Kidney (tissue), 14 donors: ENCODE measurements around the gene MRPL1. TPM values are rescaled to one million over a fixed set of nuclear protein-coding genes. Genes with fewer than 3 reads are reported as not detected.

ENCODE experiments used
- DNase-seq, 5 donors: peaks; one replicate each; pipeline ENCODE4 v3.0.0-alpha.2; 2013 to 2020
- FAIRE-seq: peaks from 2 replicates; lab custom pipeline; 2012; peaks lifted over from hg19 to GRCh38; lab: Jason Lieb, UNC
- H3K27ac ChIP-seq, 2 donors: one replicate each; pipeline ENCODE4 v1.7.0; 2013; ENCODE audit warnings: low read depth in 2 of 2, low read length in 2 of 2, inconsistent platforms in 1 of 2
- H3K27me3 ChIP-seq: one replicate; pipeline ENCODE4 v1.7.1; 2013; ENCODE audit warnings: low read length, inconsistent platforms; ENCODE audit not compliant: control insufficient read depth, insufficient read depth
- H3K36me3 ChIP-seq, 3 donors: one replicate each; pipeline versions ENCODE4 v1.7.0 to v1.7.1; 2013; ENCODE audit warnings: low read length in 3 of 3, control low read depth in 1 of 3, inconsistent platforms in 1 of 3; ENCODE audit not compliant: insufficient read depth in 3 of 3, control insufficient read depth in 2 of 3
- H3K4me1 ChIP-seq, 3 donors: one replicate each; pipeline versions ENCODE4 v1.7.0 to v1.7.1; 2013; ENCODE audit warnings: low read length in 3 of 3, inconsistent platforms in 1 of 3, low read depth in 1 of 3; ENCODE audit not compliant: control insufficient read depth in 2 of 3, insufficient read depth in 2 of 3
- H3K4me3 ChIP-seq, 3 donors: one replicate each; pipeline versions ENCODE4 v1.7.0 to v1.8.1; 2013; ENCODE audit warnings: low read length in 3 of 3, control low read depth in 1 of 3, inconsistent platforms in 1 of 3
- H3K9ac ChIP-seq, 3 donors: one replicate each; pipeline versions ENCODE4 v1.7.0 to v1.7.1; 2013; ENCODE audit warnings: low read length in 3 of 3, control low read depth in 1 of 3, inconsistent platforms in 1 of 3
- H3K9me3 ChIP-seq, 3 donors: one replicate each; pipeline versions ENCODE4 v1.7.0 to v1.7.1; 2013; ENCODE audit warnings: low read length in 3 of 3, control low read depth in 1 of 3, inconsistent platforms in 1 of 3; ENCODE audit not compliant: control insufficient read depth in 2 of 3, insufficient read depth in 1 of 3
- CTCF ChIP-seq: IDR thresholded peaks from 3 replicates; pipeline ENCODE4 v1.5.1; 2012; ENCODE audit warnings: mild to moderate bottlenecking, moderate library complexity, borderline replicate concordance; ENCODE audit not compliant: insufficient read depth; ENCODE audit errors: extremely low read depth
- intact Hi-C: fragments of 100-400 bp; cut with DNase I; formaldehyde crosslinking; loops from one replicate; pipeline ENCODE4 v1.11.1; 2022
- polyA plus RNA-seq: library from polyadenylated mRNA; stranded (reverse); fragments of 350-450 nt; fragmentation: Illumina TruSeq; extraction: RNeasy Lipid Tissue Mini Kit (QIAGEN cat#74804); gene quantifications from one replicate; pipeline ENCODE4 v1.2.3, GENCODE V29; 2014; ENCODE audit warnings: low read depth, low replicate concordance; ENCODE audit not compliant: insufficient read depth
- total RNA-seq: library from RNA; stranded (reverse); fragmentation: NEBNext Ultra II Directional; extraction: Animal tissue kit (Norgen Biotek cat#: 25700); gene quantifications from one replicate; pipeline ENCODE4 v1.2.1, GENCODE V29; 2021
- donor health status: control.
- donor health status: control.
- donor health status: control.
- donor health status: control.
- donor health status: control.
- donor health status: DM: yes; HTN: yes; CAD: no.
- donor health status: Normal renal cell carcinoma (clear cell type).

The MRPL1 gene
- total and polyA plus RNA-seq, 2 donors from 2014 or later = 29.8 to 61.0 TPM

DNA sequence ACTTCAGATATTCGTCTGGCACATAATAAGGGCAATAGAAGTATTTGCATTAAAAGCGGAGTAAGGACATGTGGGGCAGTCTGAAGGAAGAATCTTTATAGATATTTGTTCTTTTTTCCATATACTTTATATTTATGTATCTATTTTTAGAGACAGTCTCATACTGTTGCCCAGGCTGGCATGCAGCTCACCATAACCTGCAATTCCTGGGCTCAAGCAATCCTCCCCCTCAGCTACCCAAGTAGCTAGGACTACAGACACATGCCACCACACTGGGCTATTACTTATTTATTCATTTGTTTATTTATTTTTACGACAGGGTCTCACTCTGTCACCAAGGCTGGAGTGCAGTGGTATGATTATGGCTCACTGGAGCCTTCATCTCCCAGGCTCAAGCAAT, 16.7 kb upstream of the MRPL1 start:
- TF ChIP-seq CTCF = no peak
- intact Hi-C loops = no loop called here
- DNase-seq = no peak
- Histone ChIP-seq H3K36me3 (no peaks in the 10 kb centered on the region), H3K4me1 (no peaks in the 10 kb centered on the region), H3K9me3 (no peaks in the 10 kb centered on the region), H3K4me3 (no peak overlapping the region), H3K27me3 (no peaks in the 10 kb centered on the region), H3K27ac (no peak overlapping the region), H3K9ac (no peak overlapping the region)
- no peak for FAIRE-seq

DNA sequence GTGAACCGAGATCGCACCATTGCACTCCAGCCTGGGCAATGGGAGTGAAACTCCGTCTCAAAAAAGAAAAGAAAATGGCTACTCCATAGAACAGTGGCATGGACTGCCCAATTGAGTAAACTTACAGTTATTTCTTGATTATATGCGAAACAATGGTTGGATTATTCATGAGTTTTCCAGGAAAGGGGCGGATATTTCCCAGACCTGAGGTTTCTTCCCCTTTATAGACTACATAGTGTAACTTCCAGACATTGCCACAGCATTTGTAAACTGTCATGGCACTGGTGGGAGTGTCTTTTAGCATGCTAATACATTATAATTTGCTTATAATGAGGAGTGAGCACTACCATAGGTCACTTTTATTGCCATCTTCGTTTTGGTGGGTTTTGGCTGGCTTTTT, 14.1 kb upstream of the MRPL1 start:
- no peak for FAIRE-seq
- no peak overlapping the region for H3K9ac ChIP-seq
- H3K27me3 ChIP-seq = no peaks in the 10 kb centered on the region
- intact Hi-C loops = no loop called here
- H3K27ac ChIP-seq = no peak overlapping the region
- H3K4me3 ChIP-seq = no peak overlapping the region
- no peaks in the 10 kb centered on the region for H3K4me1 ChIP-seq
- H3K36me3 ChIP-seq = no peaks in the 10 kb centered on the region
- DNase-seq = no peak
- no peaks in the 10 kb centered on the region for H3K9me3 ChIP-seq
- no peak for TF ChIP-seq CTCF

GRCh38 chr4:77849278-77849965, 13.2 kb upstream of the MRPL1 start:
- Histone ChIP-seq H3K9me3 (no peaks in the 10 kb centered on the region), H3K36me3 (no peaks in the 10 kb centered on the region), H3K27ac (no peak overlapping the region), H3K4me1 (no peaks in the 10 kb centered on the region), H3K9ac (no peak overlapping the region), H3K4me3 (no peak overlapping the region), H3K27me3 (no peaks in the 10 kb centered on the region)
- no peak for TF ChIP-seq CTCF
- DNase-seq (no peak), FAIRE-seq (no peak)
- intact Hi-C loops = no loop called here
